ENCODE data around the gene AK9. TPM values are rescaled to one million over a fixed set of nuclear protein-coding genes. Genes with fewer than 3 reads are reported as not detected.
"Not testable (repeated sequence)": the region's sequence is repeated elsewhere in the genome, so short reads cannot be mapped to it uniquely, and the experiment has no call there.

Gene AK9
- total and polyA plus RNA-seq, 10 of the 15 experiments (the other 5 are each of a cell fraction or from before 2014, with no cell fraction given): 2.1 to 7.4 (median 4.2) TPM

GRCh38 chr6:109461205-109461604 is 229.8 kb downstream of the AK9 start:
- H2AFZ ChIP-seq (ENCODE audit: control insufficient read depth, low read depth, low read length); intact Hi-C loops (cut with micrococcal nuclease; ENCODE audit: unreplicated experiment); in situ Hi-C loops (cut with MboI); FAIRE-seq; H3K4me3 ChIP-seq; DNase-seq (ENCODE audit: low read depth, low spot score); H3K9me3 ChIP-seq (replicated peaks; ENCODE audit: control insufficient read depth, insufficient read depth, low read length); BruUV-seq (replicated peaks); H3K27me3 ChIP-seq (replicated peaks in 1 of 2; ENCODE audit: control insufficient read depth in 2 of 2, insufficient read depth in 2 of 2, low read length in 1 of 2); ATAC-seq; H3K9ac ChIP-seq (ENCODE audit: control insufficient read depth, insufficient read depth, low read length); H3K4me2 ChIP-seq (ENCODE audit: control insufficient read depth, insufficient read depth); H3K27ac ChIP-seq (ENCODE audit: control insufficient read depth, insufficient read depth); H4K20me1 ChIP-seq (ENCODE audit: control insufficient read depth, insufficient read depth): not testable (repeated sequence)
- WGBS (ENCODE audit: insufficient coverage, insufficient replicate concordance, low lambda C conversion rate, missing lambda C conversion rate): 100% methylated on average over 1 of the region's 1 CpG
- POLR2A ChIA-PET: interaction anchor here (1.1 to 13.1 kb wide), 2 partner anchors 19 to 21 kb away, joined by 4 to 132 read pairs; partner anchors contain the start of gene ZBTB24
- peaks cover 5 to 27% of the 10 kb centered on the region in 2 experiments for H3K36me3 ChIP-seq (ENCODE audit: control insufficient read depth in 2 of 2, insufficient read depth in 2 of 2, low read length in 1 of 2)
- peaks cover 28% of the 10 kb centered on the region for H3K79me2 ChIP-seq (ENCODE audit: control insufficient read depth, insufficient read depth, low read length)
- SMC1A ChIA-PET (ENCODE audit: uncharacterized antibody, unreplicated experiment): interaction anchor here (2.7 to 10.1 kb wide), 2 partner anchors 11 to 18 kb away, joined by 10 to 148 read pairs; partner anchors contain the start of gene ZBTB24
- CTCF ChIA-PET: interaction anchor here (2.6 to 5.2 kb wide), 2 partner anchors 11 to 20 kb away, joined by 8 to 35 read pairs; partner anchors contain the start of gene ZBTB24
- H3K4me1 ChIP-seq (ENCODE audit: control insufficient read depth, insufficient read depth, low read length): peaks cover 38% of the 10 kb centered on the region
- TF ChIP-seq SMARCA5 (IDR thresholded peaks at IDR 0.05) (peak; percentile 91), IKZF2 (IDR thresholded peaks at IDR 0.05) (0 out of 4 replicates have a peak, but pooled peaks of 1 of the 2 experiments have one; percentile 21), ZNF217 (IDR thresholded peaks at IDR 0.05) (peak; percentile 79)
- RAD21 ChIA-PET (ENCODE audit: unreplicated experiment): interaction anchor here (1.3 to 10.1 kb wide), 2 partner anchors 19 to 30 kb away, joined by 3 to 97 read pairs; partner anchors contain the start of gene ZBTB24

DNA sequence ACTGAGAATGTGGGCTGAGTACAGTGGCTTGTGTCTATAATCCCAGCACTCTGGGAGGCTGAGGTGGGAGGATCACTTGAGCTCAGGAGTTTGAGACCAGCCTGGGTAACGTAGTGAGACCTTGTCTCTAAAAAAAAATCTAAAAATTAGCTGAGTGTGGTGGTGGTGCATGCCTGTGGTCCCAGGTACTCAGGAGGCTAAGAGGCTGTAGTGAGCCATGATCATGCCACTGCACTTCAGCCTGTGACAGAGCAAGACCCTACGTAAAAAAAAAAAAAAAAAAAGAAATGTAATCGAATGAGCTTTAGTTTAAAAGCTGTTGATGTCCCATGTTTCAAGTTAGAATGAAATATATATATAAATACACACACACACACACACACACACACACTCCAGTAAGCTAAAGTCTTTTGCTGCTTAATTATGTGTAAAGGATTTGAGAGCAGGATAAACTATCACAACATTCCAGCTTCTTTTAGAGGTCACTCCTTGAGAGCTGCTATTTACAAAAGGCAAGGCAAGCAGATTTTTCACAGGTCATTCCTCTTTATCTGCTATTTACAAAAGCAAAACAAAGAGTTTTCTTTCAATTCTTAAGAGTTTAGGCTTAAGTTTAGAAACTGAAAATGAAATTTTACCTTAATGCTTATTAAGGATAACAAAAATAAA is 230.7 kb downstream of the AK9 start:
- in situ Hi-C loops (cut with MboI) (no loop called here), intact Hi-C loops (cut with micrococcal nuclease; ENCODE audit: unreplicated experiment) (no loop called here)
- WGBS (ENCODE audit: insufficient coverage, insufficient replicate concordance, low lambda C conversion rate, missing lambda C conversion rate): 96% methylated on average over 2 of the region's 3 CpGs
- POLR2A ChIA-PET: interaction anchor here (0.6 to 13.1 kb wide), 4 partner anchors 18 to 377 kb away, joined by 4 to 132 read pairs (median 4); partner anchors contain the start of gene ZBTB24
- no peak for ATAC-seq
- FAIRE-seq: peak; percentile 47
- BruUV-seq (replicated peaks): no TSS peak
- H3K4me1 ChIP-seq (ENCODE audit: control insufficient read depth, insufficient read depth, low read length): peaks cover 38% of the 10 kb centered on the region
- no peaks in the 10 kb centered on the region for H4K20me1 ChIP-seq (ENCODE audit: control insufficient read depth, insufficient read depth)
- H3K36me3 ChIP-seq (ENCODE audit: control insufficient read depth in 2 of 2, insufficient read depth in 2 of 2, low read length in 1 of 2): peaks cover 0 to 18% of the 10 kb centered on the region in 2 experiments; a peak in 2 of 4 replicates
- H2AFZ ChIP-seq (ENCODE audit: control insufficient read depth, low read depth, low read length): no peak overlapping the region
- H3K4me2 ChIP-seq (ENCODE audit: control insufficient read depth, insufficient read depth): peak overlapping the region; percentile 36; the same call in 1 of the 2 replicates
- RAD21 ChIA-PET (ENCODE audit: unreplicated experiment): interaction anchor here (0.6 to 10.1 kb wide), 6 partner anchors 12 to 46 kb away, joined by 3 to 97 read pairs (median 8); partner anchors contain the start of genes PPIL6, SMPD2 and ZBTB24
- no peak overlapping the region for H3K4me3 ChIP-seq
- peak overlapping the region; percentile 75 for H3K27ac ChIP-seq (ENCODE audit: control insufficient read depth, insufficient read depth)
- peaks cover 35% of the 10 kb centered on the region for H3K79me2 ChIP-seq (ENCODE audit: control insufficient read depth, insufficient read depth, low read length)
- no peak overlapping the region for H3K9ac ChIP-seq (ENCODE audit: control insufficient read depth, insufficient read depth, low read length)
- SMC1A ChIA-PET (ENCODE audit: uncharacterized antibody, unreplicated experiment): interaction anchor here (0.9 to 10.1 kb wide), 7 partner anchors 9 to 78 kb away, joined by 3 to 148 read pairs (median 6); partner anchors contain the start of genes CD164 and ZBTB24
- CTCF ChIA-PET: interaction anchor here (0.7 to 5.2 kb wide), 6 partner anchors 9 to 74 kb away, joined by 3 to 35 read pairs (median 6); partner anchors contain the start of gene ZBTB24
- H3K9me3 ChIP-seq (replicated peaks; ENCODE audit: control insufficient read depth, insufficient read depth, low read length): no peaks in the 10 kb centered on the region; the same call in 1 of the 3 replicates
- DNase-seq (ENCODE audit: low read depth, low spot score): no peak
- no peaks in the 10 kb centered on the region for H3K27me3 ChIP-seq (replicated peaks in 1 of 2; ENCODE audit: control insufficient read depth in 2 of 2, insufficient read depth in 2 of 2, low read length in 1 of 2)
- TF ChIP-seq ZBED1 (IDR thresholded peaks at IDR 0.05; ENCODE audit: borderline replicate concordance) (no peak), NBN (IDR thresholded peaks at IDR 0.05) (no peak), KAT2A (conservative IDR thresholded peaks at IDR 0.05; ENCODE audit: control insufficient read depth, low read depth, low read length) (no peak), RB1 (IDR thresholded peaks at IDR 0.05; ENCODE audit: borderline replicate concordance) (no peak), CREM (IDR thresholded peaks at IDR 0.05; ENCODE audit: low read depth) (no peak), IKZF2 (IDR thresholded peaks at IDR 0.05) (no peak), ATF7 (IDR thresholded peaks at IDR 0.05; ENCODE audit: low read depth) (no peak), SIX5 (IDR thresholded peaks at IDR 0.05; ENCODE audit: low read depth, low read length, severe bottlenecking) (no peak)
- TF ChIP-seq, protein P1, sequence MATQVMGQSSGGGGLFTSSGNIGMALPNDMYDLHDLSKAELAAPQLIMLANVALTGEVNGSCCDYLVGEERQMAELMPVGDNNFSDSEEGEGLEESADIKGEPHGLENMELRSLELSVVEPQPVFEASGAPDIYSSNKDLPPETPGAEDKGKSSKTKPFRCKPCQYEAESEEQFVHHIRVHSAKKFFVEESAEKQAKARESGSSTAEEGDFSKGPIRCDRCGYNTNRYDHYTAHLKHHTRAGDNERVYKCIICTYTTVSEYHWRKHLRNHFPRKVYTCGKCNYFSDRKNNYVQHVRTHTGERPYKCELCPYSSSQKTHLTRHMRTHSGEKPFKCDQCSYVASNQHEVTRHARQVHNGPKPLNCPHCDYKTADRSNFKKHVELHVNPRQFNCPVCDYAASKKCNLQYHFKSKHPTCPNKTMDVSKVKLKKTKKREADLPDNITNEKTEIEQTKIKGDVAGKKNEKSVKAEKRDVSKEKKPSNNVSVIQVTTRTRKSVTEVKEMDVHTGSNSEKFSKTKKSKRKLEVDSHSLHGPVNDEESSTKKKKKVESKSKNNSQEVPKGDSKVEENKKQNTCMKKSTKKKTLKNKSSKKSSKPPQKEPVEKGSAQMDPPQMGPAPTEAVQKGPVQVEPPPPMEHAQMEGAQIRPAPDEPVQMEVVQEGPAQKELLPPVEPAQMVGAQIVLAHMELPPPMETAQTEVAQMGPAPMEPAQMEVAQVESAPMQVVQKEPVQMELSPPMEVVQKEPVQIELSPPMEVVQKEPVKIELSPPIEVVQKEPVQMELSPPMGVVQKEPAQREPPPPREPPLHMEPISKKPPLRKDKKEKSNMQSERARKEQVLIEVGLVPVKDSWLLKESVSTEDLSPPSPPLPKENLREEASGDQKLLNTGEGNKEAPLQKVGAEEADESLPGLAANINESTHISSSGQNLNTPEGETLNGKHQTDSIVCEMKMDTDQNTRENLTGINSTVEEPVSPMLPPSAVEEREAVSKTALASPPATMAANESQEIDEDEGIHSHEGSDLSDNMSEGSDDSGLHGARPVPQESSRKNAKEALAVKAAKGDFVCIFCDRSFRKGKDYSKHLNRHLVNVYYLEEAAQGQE (IDR thresholded peaks at IDR 0.05; ENCODE audit: low read depth, low read length): no peak

Measured in GM12878 (cell line).